Measurements from ENCODE around the gene STARD3NL.

DNA sequence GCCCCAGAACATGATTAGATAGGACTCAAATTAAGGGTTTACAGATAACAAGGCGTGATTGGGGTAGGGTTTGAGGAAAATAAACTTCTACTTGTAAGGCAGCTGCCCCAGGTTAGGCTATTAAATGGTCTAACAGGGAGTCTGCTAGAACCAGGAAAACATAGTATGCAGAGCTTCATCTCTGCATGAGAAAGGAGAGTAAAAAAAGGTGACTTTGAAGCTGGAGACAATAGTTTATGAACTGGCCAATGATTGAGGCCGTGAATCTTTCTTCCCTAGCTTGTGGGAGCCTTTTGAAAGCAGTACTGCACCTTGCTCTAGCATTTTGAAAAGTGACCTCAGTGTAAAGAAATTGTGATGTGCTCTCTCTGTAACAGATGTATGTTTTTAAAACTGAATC lies 48.5 kb upstream of the STARD3NL start:
- TF ChIP-seq, protein P1, sequence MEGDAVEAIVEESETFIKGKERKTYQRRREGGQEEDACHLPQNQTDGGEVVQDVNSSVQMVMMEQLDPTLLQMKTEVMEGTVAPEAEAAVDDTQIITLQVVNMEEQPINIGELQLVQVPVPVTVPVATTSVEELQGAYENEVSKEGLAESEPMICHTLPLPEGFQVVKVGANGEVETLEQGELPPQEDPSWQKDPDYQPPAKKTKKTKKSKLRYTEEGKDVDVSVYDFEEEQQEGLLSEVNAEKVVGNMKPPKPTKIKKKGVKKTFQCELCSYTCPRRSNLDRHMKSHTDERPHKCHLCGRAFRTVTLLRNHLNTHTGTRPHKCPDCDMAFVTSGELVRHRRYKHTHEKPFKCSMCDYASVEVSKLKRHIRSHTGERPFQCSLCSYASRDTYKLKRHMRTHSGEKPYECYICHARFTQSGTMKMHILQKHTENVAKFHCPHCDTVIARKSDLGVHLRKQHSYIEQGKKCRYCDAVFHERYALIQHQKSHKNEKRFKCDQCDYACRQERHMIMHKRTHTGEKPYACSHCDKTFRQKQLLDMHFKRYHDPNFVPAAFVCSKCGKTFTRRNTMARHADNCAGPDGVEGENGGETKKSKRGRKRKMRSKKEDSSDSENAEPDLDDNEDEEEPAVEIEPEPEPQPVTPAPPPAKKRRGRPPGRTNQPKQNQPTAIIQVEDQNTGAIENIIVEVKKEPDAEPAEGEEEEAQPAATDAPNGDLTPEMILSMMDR (IDR thresholded peaks at IDR 0.05) = no peak
- TF ChIP-seq POLR2A (IDR thresholded peaks at IDR 0.05) = no peak
